Panc1 (cell line): ENCODE data around the gene KPNA2.
"Not testable (repeated sequence)": the region's sequence is repeated elsewhere in the genome, so short reads cannot be mapped to it uniquely, and the experiment has no call there.

Experiments used
- CTCF ChIP-seq: fragments of 450-650 bp; IDR thresholded peaks from 2 replicates; pipeline ENCODE4 v1.5.1; 2017; ENCODE audit warnings: mild to moderate bottlenecking
- TF ChIP-seq, protein P1 (sequence below), 2 experiments: IDR thresholded peaks; 2 replicates each; pipeline ENCODE4 v1.6.1; 2011 to 2012; ENCODE audit warnings: low read depth in 2 of 2, control low read depth in 1 of 2, low read length in 1 of 2, mild to moderate bottlenecking in 1 of 2, moderate library complexity in 1 of 2; ENCODE audit not compliant: insufficient read depth in 1 of 2

- TF ChIP-seq, protein P1, sequence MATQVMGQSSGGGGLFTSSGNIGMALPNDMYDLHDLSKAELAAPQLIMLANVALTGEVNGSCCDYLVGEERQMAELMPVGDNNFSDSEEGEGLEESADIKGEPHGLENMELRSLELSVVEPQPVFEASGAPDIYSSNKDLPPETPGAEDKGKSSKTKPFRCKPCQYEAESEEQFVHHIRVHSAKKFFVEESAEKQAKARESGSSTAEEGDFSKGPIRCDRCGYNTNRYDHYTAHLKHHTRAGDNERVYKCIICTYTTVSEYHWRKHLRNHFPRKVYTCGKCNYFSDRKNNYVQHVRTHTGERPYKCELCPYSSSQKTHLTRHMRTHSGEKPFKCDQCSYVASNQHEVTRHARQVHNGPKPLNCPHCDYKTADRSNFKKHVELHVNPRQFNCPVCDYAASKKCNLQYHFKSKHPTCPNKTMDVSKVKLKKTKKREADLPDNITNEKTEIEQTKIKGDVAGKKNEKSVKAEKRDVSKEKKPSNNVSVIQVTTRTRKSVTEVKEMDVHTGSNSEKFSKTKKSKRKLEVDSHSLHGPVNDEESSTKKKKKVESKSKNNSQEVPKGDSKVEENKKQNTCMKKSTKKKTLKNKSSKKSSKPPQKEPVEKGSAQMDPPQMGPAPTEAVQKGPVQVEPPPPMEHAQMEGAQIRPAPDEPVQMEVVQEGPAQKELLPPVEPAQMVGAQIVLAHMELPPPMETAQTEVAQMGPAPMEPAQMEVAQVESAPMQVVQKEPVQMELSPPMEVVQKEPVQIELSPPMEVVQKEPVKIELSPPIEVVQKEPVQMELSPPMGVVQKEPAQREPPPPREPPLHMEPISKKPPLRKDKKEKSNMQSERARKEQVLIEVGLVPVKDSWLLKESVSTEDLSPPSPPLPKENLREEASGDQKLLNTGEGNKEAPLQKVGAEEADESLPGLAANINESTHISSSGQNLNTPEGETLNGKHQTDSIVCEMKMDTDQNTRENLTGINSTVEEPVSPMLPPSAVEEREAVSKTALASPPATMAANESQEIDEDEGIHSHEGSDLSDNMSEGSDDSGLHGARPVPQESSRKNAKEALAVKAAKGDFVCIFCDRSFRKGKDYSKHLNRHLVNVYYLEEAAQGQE (IDR thresholded peaks at IDR 0.05; ENCODE audit: insufficient read depth in 1 of 2, low read depth in 2 of 2, low read length in 1 of 2) = not testable (repeated sequence)
- TF ChIP-seq CTCF = not testable (repeated sequence)
These were observed 12.5 kb downstream of the KPNA2 start for GRCh38 chr17:68047890-68048542.
